IMR-90 (cell line): ENCODE results near the gene DEFB124. TPM values are rescaled to one million over a fixed set of nuclear protein-coding genes. Genes with fewer than 3 reads are reported as not detected.

Experiments used
- ATAC-seq: fragments of 200-7000 bp; cut with Tn5 transposase; 2 replicates; pipeline ENCODE4 v1.9.1; 2020; ENCODE audit warnings: low read depth, mild to moderate bottlenecking, moderate library complexity
- BruUV-seq: library from RNA; stranded (reverse); fragments of 400-500 nt; replicated peaks from 2 replicates; lab custom pipeline; 2021; lab: Mats Ljungman, UMichigan
- CTCF ChIA-PET: fragments of 300-600 bp; formaldehyde crosslinking; extraction: SDS; loops from one replicate; lab custom pipeline; 2021; ENCODE audit warnings: antibody characterized with exemption; lab: Yijun Ruan, JAX
- POLR2A ChIA-PET: fragments of 300-600 bp; sonication (Branson Sonifier 250); formaldehyde crosslinking; loops from one replicate; lab custom pipeline; 2022; ENCODE audit warnings: antibody characterized with exemption; ENCODE audit not compliant: unreplicated experiment; lab: Charles Lee
- DNase-seq: peaks from one replicate; pipeline ENCODE4 v3.0.0; 2013
- H2AFZ ChIP-seq: replicated peaks from 2 replicates; pipeline ENCODE3; 2013; ENCODE audit warnings: low read length, mild to moderate bottlenecking; ENCODE audit not compliant: poor library complexity
- H2AK5ac ChIP-seq: 2 replicates; pipeline ENCODE4 v1.6.1; 2013; ENCODE audit warnings: low read depth, low read length, inconsistent platforms
- H2AK9ac ChIP-seq: replicated peaks from 2 replicates; pipeline ENCODE3; 2013; ENCODE audit warnings: mild to moderate bottlenecking, low read depth, low read length, moderate library complexity; ENCODE audit not compliant: poor library complexity
- H2BK120ac ChIP-seq: 2 replicates; pipeline ENCODE4 v1.6.1; 2013; ENCODE audit warnings: low read depth, low read length, inconsistent platforms
- H2BK15ac ChIP-seq: 3 replicates; pipeline ENCODE4 v1.6.1; 2013; ENCODE audit warnings: low read depth, low read length, inconsistent platforms
- H2BK20ac ChIP-seq: 2 replicates; pipeline ENCODE4 v1.6.1; 2013; ENCODE audit warnings: low read depth, mild to moderate bottlenecking, inconsistent platforms, low read length, moderate library complexity
- H2BK5ac ChIP-seq: 2 replicates; pipeline ENCODE4 v1.6.1; 2013; ENCODE audit warnings: mild to moderate bottlenecking, low read depth, low read length, inconsistent platforms; ENCODE audit not compliant: poor library complexity, severe bottlenecking
- H3K14ac ChIP-seq: replicated peaks from 2 replicates; pipeline ENCODE4 v1.6.1; 2013; ENCODE audit warnings: low read depth, low read length, inconsistent platforms
- H3K18ac ChIP-seq: 2 replicates; pipeline ENCODE4 v1.6.1; 2013; ENCODE audit warnings: low read depth, low read length, control low read depth
- H3K23ac ChIP-seq: 2 replicates; pipeline ENCODE4 v1.6.1; 2013; ENCODE audit warnings: low read depth, low read length, inconsistent platforms
- H3K27ac ChIP-seq: 2 replicates; pipeline ENCODE4 v1.5.1; 2013; ENCODE audit warnings: mild to moderate bottlenecking, control low read depth, low read length; ENCODE audit not compliant: insufficient read depth
- H3K27me3 ChIP-seq: 2 replicates; pipeline ENCODE4 v1.6.1; 2013; ENCODE audit warnings: low read length; ENCODE audit not compliant: control insufficient read depth, insufficient read depth
- H3K36me3 ChIP-seq: 2 replicates; pipeline ENCODE4 v1.6.1; 2013; ENCODE audit warnings: low read length, mixed read lengths; ENCODE audit not compliant: control insufficient read depth, insufficient read depth
- H3K4ac ChIP-seq: 2 replicates; pipeline ENCODE4 v1.6.1; 2013; ENCODE audit warnings: low read depth, low read length, inconsistent platforms
- H3K4me1 ChIP-seq: 2 replicates; pipeline ENCODE4 v1.6.1; 2013; ENCODE audit warnings: low read length, mixed read lengths; ENCODE audit not compliant: control insufficient read depth, insufficient read depth
- H3K4me2 ChIP-seq: 2 replicates; pipeline ENCODE4 v1.6.1; 2013; ENCODE audit warnings: low read depth, mild to moderate bottlenecking, control low read depth, low read length, moderate library complexity
- H3K4me3 ChIP-seq: 2 replicates; pipeline ENCODE4 v1.5.1; 2013; ENCODE audit warnings: low read depth, mild to moderate bottlenecking, control low read depth, low read length, moderate library complexity; ENCODE audit not compliant: insufficient read depth
- H3K56ac ChIP-seq: 2 replicates; pipeline ENCODE4 v1.6.1; 2013; ENCODE audit warnings: low read length, inconsistent platforms; ENCODE audit not compliant: insufficient read depth; ENCODE audit errors: extremely low read depth
- H3K79me1 ChIP-seq, 2 experiments: 2 replicates each; pipeline ENCODE4 v1.6.1; 2013; ENCODE audit warnings: low read length in 2 of 2, inconsistent platforms in 1 of 2, low read depth in 1 of 2
- H3K9ac ChIP-seq: 2 replicates; pipeline ENCODE4 v1.6.1; 2013; ENCODE audit warnings: low read depth, low read length, control low read depth
- H3K9me1 ChIP-seq: 2 replicates; pipeline ENCODE4 v1.6.1; 2013; ENCODE audit warnings: low read length, inconsistent platforms; ENCODE audit not compliant: insufficient read depth
- H3K9me3 ChIP-seq: 2 replicates; pipeline ENCODE4 v1.6.1; 2013; ENCODE audit warnings: low read length; ENCODE audit not compliant: control insufficient read depth, insufficient read depth
- H4K20me1 ChIP-seq: 2 replicates; pipeline ENCODE4 v1.6.1; 2013; ENCODE audit warnings: low read length, inconsistent platforms; ENCODE audit not compliant: insufficient read depth
- H4K5ac ChIP-seq: 2 replicates; pipeline ENCODE4 v1.6.1; 2013; ENCODE audit warnings: mild to moderate bottlenecking, low read depth, low read length, control low read depth
- H4K8ac ChIP-seq, 2 experiments: 2 replicates each; pipeline ENCODE4 v1.6.1; 2013; ENCODE audit warnings: low read depth in 2 of 2, low read length in 2 of 2, control low read depth in 1 of 2, inconsistent platforms in 1 of 2
- H4K91ac ChIP-seq: 2 replicates; pipeline ENCODE4 v1.6.1; 2013; ENCODE audit warnings: low read depth, low read length, inconsistent platforms; ENCODE audit not compliant: insufficient read depth
- BHLHE40 ChIP-seq: fragments of 150-350 bp; IDR thresholded peaks from 2 replicates; pipeline ENCODE4 v1.6.1; 2016; ENCODE audit warnings: mild to moderate bottlenecking, low read depth, low read length
- CEBPB ChIP-seq: IDR thresholded peaks from 2 replicates; pipeline ENCODE4 v1.6.1; 2012; ENCODE audit warnings: low read depth, low read length, improper control_type of control experiment
- CHD1 ChIP-seq: IDR thresholded peaks from 2 replicates; pipeline ENCODE4 v1.6.1; 2012; ENCODE audit warnings: low read depth, low read length, improper control_type of control experiment
- CTCF ChIP-seq: conservative IDR thresholded peaks from 2 replicates; pipeline ENCODE4 v1.5.1; 2012; ENCODE audit warnings: mild to moderate bottlenecking, low read depth, low read length, improper control_type of control experiment
- ELK1 ChIP-seq: fragments of 150-350 bp; IDR thresholded peaks from 2 replicates; pipeline ENCODE4 v1.6.1; 2016; ENCODE audit warnings: low read depth, mild to moderate bottlenecking, low read length, moderate library complexity, borderline replicate concordance
- FOS ChIP-seq: fragments of 150-350 bp; IDR thresholded peaks from 2 replicates; pipeline ENCODE4 v1.6.1; 2016; ENCODE audit warnings: low read depth, low read length
- MAFK ChIP-seq: IDR thresholded peaks from 2 replicates; pipeline ENCODE4 v1.6.1; 2012; ENCODE audit warnings: low read depth, low read length, improper control_type of control experiment
- MAZ ChIP-seq: IDR thresholded peaks from 2 replicates; pipeline ENCODE4 v1.6.1; 2012; ENCODE audit warnings: low read depth, mild to moderate bottlenecking, low read length, improper control_type of control experiment, moderate library complexity, borderline replicate concordance
- MXI1 ChIP-seq: IDR thresholded peaks from 2 replicates; pipeline ENCODE4 v1.6.1; 2012; ENCODE audit warnings: low read depth, mild to moderate bottlenecking, low read length, moderate library complexity, borderline replicate concordance
- NFE2L2 ChIP-seq: fragments of 150-350 bp; IDR thresholded peaks from 2 replicates; pipeline ENCODE4 v1.6.1; 2016; ENCODE audit warnings: low read depth, mild to moderate bottlenecking, low read length
- POLR2A ChIP-seq: IDR thresholded peaks from 2 replicates; pipeline ENCODE4 v1.6.1; 2012; ENCODE audit warnings: mild to moderate bottlenecking, low read depth, low read length
- RAD21 ChIP-seq: IDR thresholded peaks from 2 replicates; pipeline ENCODE4 v1.6.1; 2012; ENCODE audit warnings: low read length, improper control_type of control experiment
- RCOR1 ChIP-seq: IDR thresholded peaks from 2 replicates; pipeline ENCODE4 v1.6.1; 2012; ENCODE audit warnings: mild to moderate bottlenecking, low read length, improper control_type of control experiment; ENCODE audit not compliant: insufficient replicate concordance
- RFX5 ChIP-seq: IDR thresholded peaks from 2 replicates; pipeline ENCODE4 v1.8.0; 2012; ENCODE audit warnings: low read depth, mild to moderate bottlenecking, low read length, moderate library complexity
- USF2 ChIP-seq: fragments of 150-350 bp; IDR thresholded peaks from 2 replicates; pipeline ENCODE4 v1.6.1; 2017; ENCODE audit warnings: mild to moderate bottlenecking, antibody characterized with exemption, low read length, low read depth
- WGBS, 2 experiments: methylation state at CpG; one replicate each; pipeline versions ENCODE4 v1.1.5 to v1.1.7; 2013; ENCODE audit warnings: missing lambda C conversion rate in 2 of 2; ENCODE audit not compliant: insufficient read length in 1 of 2; ENCODE audit errors: extremely low coverage in 2 of 2; 5-methylcytosine and 5-hydroxymethylcytosine counted together
- dilution Hi-C: fragments of 300-500 bp; cut with HindIII; formaldehyde crosslinking; loops from one replicate; pipeline ENCODE4 v1.14.3; 2018; ENCODE audit warnings: low sequenced_read_pairs; ENCODE audit not compliant: unreplicated experiment
- in situ Hi-C: fragments of 300-500 bp; cut with MboI; formaldehyde crosslinking; loops from 3 replicates; pipeline ENCODE4 v1.14.3; 2019; ENCODE audit warnings: low sequenced_read_pairs, inconsistent platforms, mixed read lengths
- intact Hi-C: fragments of 100-400 bp; cut with micrococcal nuclease; formaldehyde crosslinking; loops from 2 replicates; pipeline ENCODE4 v1.10.0; 2022
- polyA plus RNA-seq, 3 experiments: library from polyadenylated mRNA; depleted of rRNA; stranded (reverse); fragments of >200 nt; gene quantifications; 2 replicates each; pipeline ENCODE4 v1.2.3, GENCODE V29; 2012; ENCODE audit warnings: low replicate concordance in 1 of 3
- total RNA-seq: library from RNA; depleted of rRNA; stranded (reverse); fragments of >200 nt; gene quantifications from 2 replicates; pipeline ENCODE4 v1.2.3, GENCODE V29; 2012

The DEFB124 gene
- total and polyA plus RNA-seq, 2 of the 4 experiments (the other 2 are of a cell fraction) = not detected

- H3K56ac ChIP-seq = no peak overlapping the region
- H3K27ac ChIP-seq = no peak overlapping the region
- no peak overlapping the region for H3K18ac ChIP-seq
- H4K91ac ChIP-seq = no peak overlapping the region
- no peak for ATAC-seq
- H2AFZ ChIP-seq = peak overlapping the region; percentile 5
- CTCF ChIA-PET = interaction anchor here (1.0 kb wide), 1 partner anchor 15 kb away, joined by 3 read pairs; no protein-coding TSS in a partner anchor
- dilution Hi-C loops (no loop called here), in situ Hi-C loops (no loop called here), intact Hi-C loops (no loop called here)
- H4K20me1 ChIP-seq = no peaks in the 10 kb centered on the region
- no peaks in the 10 kb centered on the region for H3K4me1 ChIP-seq
- H3K4ac ChIP-seq = no peak overlapping the region
- H3K27me3 ChIP-seq = peaks cover 32% of the 10 kb centered on the region
- no peak overlapping the region for H4K5ac ChIP-seq
- no peaks in the 10 kb centered on the region for H3K79me1 ChIP-seq
- POLR2A ChIA-PET = no interaction called here
- H3K23ac ChIP-seq = no peak overlapping the region
- no peak overlapping the region for H2BK5ac ChIP-seq
- no peaks in the 10 kb centered on the region for H3K36me3 ChIP-seq
- no peak overlapping the region for H3K4me3 ChIP-seq
- no peaks in the 10 kb centered on the region for H3K9me3 ChIP-seq
- no peak overlapping the region for H4K8ac ChIP-seq
- peak overlapping the region; percentile 70 for H2AK9ac ChIP-seq
- no peak overlapping the region for H3K14ac ChIP-seq
- H2BK120ac ChIP-seq = no peak overlapping the region
- no peak overlapping the region for H3K4me2 ChIP-seq
- no peak overlapping the region for H3K9ac ChIP-seq
- 5% methylated on average over 15 of the region's 29 CpGs; no CpG with 5 or more reads in 1 of the 2 experiments for WGBS, 2 experiments
- H2BK20ac ChIP-seq = no peak overlapping the region
- DNase-seq = no peak
- no peaks in the 10 kb centered on the region for H3K9me1 ChIP-seq
- H2AK5ac ChIP-seq = no peak overlapping the region
- H2BK15ac ChIP-seq = no peak overlapping the region
- BruUV-seq = no TSS peak
- no peak for TF ChIP-seq CEBPB
- TF ChIP-seq CTCF = no peak
- no peak for TF ChIP-seq MAZ
- TF ChIP-seq POLR2A = no peak
- TF ChIP-seq CHD1 = no peak
- no peak for TF ChIP-seq BHLHE40
- no peak for TF ChIP-seq FOS
- no peak for TF ChIP-seq USF2
- no peak for TF ChIP-seq RAD21
- TF ChIP-seq ELK1 = no peak
- TF ChIP-seq MAFK = no peak
- TF ChIP-seq MXI1 = no peak
- no peak for TF ChIP-seq NFE2L2
- TF ChIP-seq RCOR1 = no peak
- no peak for TF ChIP-seq RFX5
These were observed 756 bp upstream of the DEFB124 start for GRCh38 chr20:31475472-31476293.
